ENCODE results near the gene APLP2.

APLP2 gene

GRCh38 chr11:130124096-130124495, 54.4 kb downstream of the APLP2 start:
- ChIA-PET POLR2A (no interaction called here), CTCF (interaction anchor here (1.3 to 12.7 kb wide), 3 partner anchors 8 to 199 kb away, joined by 5 to 264 read pairs (median 5); no protein-coding TSS in a partner anchor)
- no peak for TF ChIP-seq CTCF (IDR thresholded peaks at IDR 0.05; ENCODE audit: control extremely low read depth, extremely low read depth, low read depth, missing control alignments)
- no peak for DNase-seq (ENCODE audit: extremely low spot score)

- POLR2A ChIA-PET: no interaction called here
Observed at GRCh38 chr11:130125638-130126037, 55.9 kb downstream of the APLP2 start.

GRCh38 chr11:130126516-130126915, 56.8 kb downstream of the APLP2 start:
- ChIA-PET CTCF (interaction anchor here (0.9 to 12.7 kb wide), 5 partner anchors 8 to 243 kb away, joined by 3 to 264 read pairs (median 3); no protein-coding TSS in a partner anchor), POLR2A (no interaction called here)
- DNase-seq (ENCODE audit: extremely low spot score): no peak
- TF ChIP-seq CTCF (IDR thresholded peaks at IDR 0.05; ENCODE audit: control extremely low read depth, extremely low read depth, low read depth, missing control alignments): no peak

More at GRCh38 chr11:130125638-130126037, 55.9 kb downstream of the APLP2 start:
- CTCF ChIA-PET: interaction anchor here (1.5 to 12.7 kb wide), 3 partner anchors 10 to 201 kb away, joined by 3 to 264 read pairs (median 6); no protein-coding TSS in a partner anchor
- TF ChIP-seq CTCF (IDR thresholded peaks at IDR 0.05; ENCODE audit: control extremely low read depth, extremely low read depth, low read depth, missing control alignments): no peak
- DNase-seq (ENCODE audit: extremely low spot score): no peak

GRCh38 chr11:130127509-130127908, 57.8 kb downstream of the APLP2 start:
- ChIA-PET CTCF (interaction anchor here (1.1 to 12.7 kb wide), 3 partner anchors 8 to 203 kb away, joined by 3 to 264 read pairs (median 6); no protein-coding TSS in a partner anchor), POLR2A (no interaction called here)
- TF ChIP-seq CTCF (IDR thresholded peaks at IDR 0.05; ENCODE audit: control extremely low read depth, extremely low read depth, low read depth, missing control alignments): no peak
- no peak for DNase-seq (ENCODE audit: extremely low spot score)

- ChIA-PET CTCF (interaction anchor here (12.7 kb wide), 1 partner anchor 204 kb away, joined by 264 read pairs; no protein-coding TSS in a partner anchor), POLR2A (no interaction called here)
- no peak for DNase-seq (ENCODE audit: extremely low spot score)
- TF ChIP-seq CTCF (IDR thresholded peaks at IDR 0.05; ENCODE audit: control extremely low read depth, extremely low read depth, low read depth, missing control alignments): no peak
Observed at GRCh38 chr11:130128626-130129025, 58.9 kb downstream of the APLP2 start.

- no peak for TF ChIP-seq CTCF (IDR thresholded peaks at IDR 0.05; ENCODE audit: control extremely low read depth, extremely low read depth, low read depth, missing control alignments)
- CTCF ChIA-PET: interaction anchor here (1.0 to 12.7 kb wide), 11 partner anchors 10 to 380 kb away, joined by 3 to 264 read pairs (median 12); partner anchors contain the start of gene PRDM10
- no peak for DNase-seq (ENCODE audit: extremely low spot score)
- POLR2A ChIA-PET: no interaction called here
Observed at GRCh38 chr11:130129922-130130321, 60.2 kb downstream of the APLP2 start.

Data from GM10248 (cell line).